ENCODE measurements around the gene CAMKMT.

Gene CAMKMT

GRCh38 chr2:44817673-44818335 is 456.1 kb downstream of the CAMKMT start:
- Mint-ChIP-seq H3K27me3 (peaks cover 47% of the 10 kb centered on the region), H3K4me1 (no peaks in the 10 kb centered on the region), H3K4me3 (no peak overlapping the region), H3K36me3 (ENCODE audit: insufficient read depth) (peaks cover 2% of the 10 kb centered on the region), H3K9me3 (no peaks in the 10 kb centered on the region), H3K27ac (ENCODE audit: low read depth) (no peak overlapping the region)
- ATAC-seq (replicated peaks; ENCODE audit: extremely low read depth, poor library complexity, severe bottlenecking) (no peak), DNase-seq (ENCODE audit: low spot score in 2 of 2) (no peak)

GRCh38 chr2:44819061-44819460 is 457.3 kb downstream of the CAMKMT start:
- H3K27me3 Mint-ChIP-seq = peaks cover 34% of the 10 kb centered on the region
- H3K4me1 Mint-ChIP-seq = no peaks in the 10 kb centered on the region
- no peak overlapping the region for H3K4me3 Mint-ChIP-seq
- no peak for ATAC-seq (replicated peaks; ENCODE audit: extremely low read depth, poor library complexity, severe bottlenecking)
- H3K9me3 Mint-ChIP-seq = no peaks in the 10 kb centered on the region
- no peak for DNase-seq (ENCODE audit: low spot score in 2 of 2)
- H3K27ac Mint-ChIP-seq (ENCODE audit: low read depth) = no peak overlapping the region
- no peaks in the 10 kb centered on the region for H3K36me3 Mint-ChIP-seq (ENCODE audit: insufficient read depth)

GRCh38 chr2:44821500-44821899 is 459.8 kb downstream of the CAMKMT start:
- Mint-ChIP-seq H3K4me1 (no peaks in the 10 kb centered on the region), H3K9me3 (no peaks in the 10 kb centered on the region), H3K27me3 (peaks cover 12% of the 10 kb centered on the region), H3K36me3 (ENCODE audit: insufficient read depth) (no peaks in the 10 kb centered on the region), H3K27ac (ENCODE audit: low read depth) (no peak overlapping the region), H3K4me3 (no peak overlapping the region)
- DNase-seq (ENCODE audit: low spot score in 2 of 2) = no peak
- ATAC-seq (replicated peaks; ENCODE audit: extremely low read depth, poor library complexity, severe bottlenecking) = no peak

GRCh38 chr2:44822174-44822573 is 460.4 kb downstream of the CAMKMT start:
- no peaks in the 10 kb centered on the region for H3K4me1 Mint-ChIP-seq
- H3K27me3 Mint-ChIP-seq = peaks cover 10% of the 10 kb centered on the region
- H3K27ac Mint-ChIP-seq (ENCODE audit: low read depth) = no peak overlapping the region
- no peaks in the 10 kb centered on the region for H3K36me3 Mint-ChIP-seq (ENCODE audit: insufficient read depth)
- no peak overlapping the region for H3K4me3 Mint-ChIP-seq
- no peak for DNase-seq (ENCODE audit: low spot score in 2 of 2)
- ATAC-seq (replicated peaks; ENCODE audit: extremely low read depth, poor library complexity, severe bottlenecking) = no peak
- H3K9me3 Mint-ChIP-seq = no peaks in the 10 kb centered on the region

Data from central memory CD8-positive, alpha-beta T cell (primary cell).